ENCODE measurements around the gene UBE2O.

UBE2O gene

GRCh38 chr17:76452660-76453430 is at the start of gene UBE2O:
Gene UBE2O (minus strand): TSS chr17:76453152. CDS start chr17:76453141, 11 bp downstream.
- DNase-seq (ENCODE audit: low read depth): no peak

GRCh38 chr17:76501827-76502307 is 48.9 kb upstream of the UBE2O start:
- no peak for DNase-seq (ENCODE audit: low read depth)

- no peak for DNase-seq (ENCODE audit: low read depth)
These were observed 48.3 kb upstream of the UBE2O start, which contains the start of gene RHBDF2 for GRCh38 chr17:76501018-76501826. Gene RHBDF2 (minus strand): TSS chr17:76501423. CDS start chr17:76481524, 19,899 bp downstream.

GRCh38 chr17:76500747-76501017 is 47.7 kb upstream of the UBE2O start:
- DNase-seq (ENCODE audit: low read depth): no peak

- DNase-seq (ENCODE audit: low read depth): no peak
These were observed 47.3 kb upstream of the UBE2O start for GRCh38 chr17:76500074-76500746.

GRCh38 chr17:76499267-76499667 is 46.3 kb upstream of the UBE2O start:
- DNase-seq (ENCODE audit: low read depth): no peak

- DNase-seq (ENCODE audit: low read depth): no peak
These were observed 45.9 kb upstream of the UBE2O start for GRCh38 chr17:76498876-76499251.

GRCh38 chr17:76497979-76498875 is 45.3 kb upstream of the UBE2O start:
- DNase-seq (ENCODE audit: low read depth): no peak

GRCh38 chr17:76497699-76497978 is 44.7 kb upstream of the UBE2O start:
- no peak for DNase-seq (ENCODE audit: low read depth)

GRCh38 chr17:76496464-76496863 is 43.5 kb upstream of the UBE2O start:
- DNase-seq (ENCODE audit: low read depth): no peak

- DNase-seq (ENCODE audit: low read depth): no peak
These were observed 42.9 kb upstream of the UBE2O start for GRCh38 chr17:76495663-76496400.

- no peak for DNase-seq (ENCODE audit: low read depth)
These were observed 40.7 kb upstream of the UBE2O start for GRCh38 chr17:76493505-76494167.

- no peak for DNase-seq (ENCODE audit: low read depth)
These were observed 40.1 kb upstream of the UBE2O start for GRCh38 chr17:76492989-76493501.

GRCh38 chr17:76492123-76492988 is 39.4 kb upstream of the UBE2O start:
- no peak for DNase-seq (ENCODE audit: low read depth)

- DNase-seq (ENCODE audit: low read depth): no peak
These were observed 38.5 kb upstream of the UBE2O start for GRCh38 chr17:76491271-76492122.

- no peak for DNase-seq (ENCODE audit: low read depth)
These were observed 37.3 kb upstream of the UBE2O start for GRCh38 chr17:76490112-76490710.

GRCh38 chr17:76487451-76488192 is 34.7 kb upstream of the UBE2O start:
- no peak for DNase-seq (ENCODE audit: low read depth)

Data from HS-5 (cell line).